ENCODE measurements around the gene ACR.
A peak's percentile ranks its signal among the peaks of the same experiment; 100 is the strongest.

The ACR gene

GRCh38 chr22:50717709-50718351, 20.2 kb upstream of the ACR start:
- H2BK5ac ChIP-seq (ENCODE audit: low read depth, low read length, poor library complexity), result no peak overlapping the region
- no peak for DNase-seq
- no peak overlapping the region for H3K4me3 ChIP-seq (ENCODE audit: low read depth, low read length)
- no peaks in the 10 kb centered on the region for H3K4me1 ChIP-seq (ENCODE audit: control insufficient read depth in 1 of 2, insufficient read depth in 2 of 2, low read length in 2 of 2)
- H2AK5ac ChIP-seq (ENCODE audit: low read length), result no peak overlapping the region
- no peak overlapping the region for H3K4ac ChIP-seq (ENCODE audit: low read depth, low read length)
- H3K27me3 ChIP-seq (ENCODE audit: insufficient read depth, low read length), result peaks cover 33% of the 10 kb centered on the region
- H3K18ac ChIP-seq (ENCODE audit: low read length), result no peak overlapping the region
- H2AFZ ChIP-seq (ENCODE audit: insufficient read depth, low read length, poor library complexity), result no peak overlapping the region
- H3K14ac ChIP-seq (ENCODE audit: low read length), result no peak overlapping the region
- no peaks in the 10 kb centered on the region for H3K79me1 ChIP-seq (ENCODE audit: low read length)
- no peak overlapping the region for H3K27ac ChIP-seq (ENCODE audit: low read depth, low read length)
- WGBS (ENCODE audit: extremely low coverage, insufficient coverage, insufficient read length), result no CpG with 5 or more reads among the region's 10 CpGs
- H3K9ac ChIP-seq (ENCODE audit: low read length), result no peak overlapping the region
- peaks cover 13% of the 10 kb centered on the region for H3K9me3 ChIP-seq (ENCODE audit: insufficient read depth, low read depth, low read length)
- no peak overlapping the region for H2BK12ac ChIP-seq (ENCODE audit: low read length)
- H3K4me2 ChIP-seq (ENCODE audit: low read length), result no peak overlapping the region
- H2BK120ac ChIP-seq (ENCODE audit: insufficient read depth, low read length, poor library complexity), result no peak overlapping the region
- no peak overlapping the region for H4K8ac ChIP-seq (ENCODE audit: low read depth, low read length)
- no peak overlapping the region for H4K91ac ChIP-seq (ENCODE audit: low read depth, low read length)
- H3K79me2 ChIP-seq (ENCODE audit: control insufficient read depth, insufficient read depth, low read length, poor library complexity), result no peaks in the 10 kb centered on the region
- H4K12ac ChIP-seq (ENCODE audit: low read depth, low read length), result no peak overlapping the region
- H3K23ac ChIP-seq (ENCODE audit: low read length), result no peak overlapping the region
- H3K36me3 ChIP-seq (ENCODE audit: control insufficient read depth in 1 of 2, insufficient read depth in 2 of 2, low read length in 2 of 2), result no peaks in the 10 kb centered on the region

- no peaks in the 10 kb centered on the region for H3K79me1 ChIP-seq (ENCODE audit: low read length)
- H3K18ac ChIP-seq (ENCODE audit: low read length), result no peak overlapping the region
- no peak overlapping the region for H3K23ac ChIP-seq (ENCODE audit: low read length)
- no peak overlapping the region for H2BK5ac ChIP-seq (ENCODE audit: low read depth, low read length, poor library complexity)
- H3K4me3 ChIP-seq (ENCODE audit: low read depth, low read length), result no peak overlapping the region
- no peaks in the 10 kb centered on the region for H3K79me2 ChIP-seq (ENCODE audit: control insufficient read depth, insufficient read depth, low read length, poor library complexity)
- no peak for DNase-seq
- H2AFZ ChIP-seq (ENCODE audit: insufficient read depth, low read length, poor library complexity), result no peak overlapping the region
- no peak overlapping the region for H2AK5ac ChIP-seq (ENCODE audit: low read length)
- H3K9me3 ChIP-seq (ENCODE audit: insufficient read depth, low read depth, low read length), result peaks cover 13% of the 10 kb centered on the region
- no CpG with 5 or more reads among the region's 10 CpGs for WGBS (ENCODE audit: extremely low coverage, insufficient coverage, insufficient read length)
- H3K36me3 ChIP-seq (ENCODE audit: control insufficient read depth in 1 of 2, insufficient read depth in 2 of 2, low read length in 2 of 2), result no peaks in the 10 kb centered on the region
- H3K27me3 ChIP-seq (ENCODE audit: insufficient read depth, low read length), result peaks cover 33% of the 10 kb centered on the region
- H3K9ac ChIP-seq (ENCODE audit: low read length), result no peak overlapping the region
- no peak overlapping the region for H3K14ac ChIP-seq (ENCODE audit: low read length)
- no peak overlapping the region for H3K4ac ChIP-seq (ENCODE audit: low read depth, low read length)
- H2BK12ac ChIP-seq (ENCODE audit: low read length), result no peak overlapping the region
- no peaks in the 10 kb centered on the region for H3K4me1 ChIP-seq (ENCODE audit: control insufficient read depth in 1 of 2, insufficient read depth in 2 of 2, low read length in 2 of 2)
- no peak overlapping the region for H4K12ac ChIP-seq (ENCODE audit: low read depth, low read length)
- H4K91ac ChIP-seq (ENCODE audit: low read depth, low read length), result no peak overlapping the region
- H2BK120ac ChIP-seq (ENCODE audit: insufficient read depth, low read length, poor library complexity), result no peak overlapping the region
- no peak overlapping the region for H3K27ac ChIP-seq (ENCODE audit: low read depth, low read length)
- no peak overlapping the region for H3K4me2 ChIP-seq (ENCODE audit: low read length)
- H4K8ac ChIP-seq (ENCODE audit: low read depth, low read length), result no peak overlapping the region
These were observed 19.7 kb upstream of the ACR start for GRCh38 chr22:50718352-50718709.

- Histone ChIP-seq H3K18ac (ENCODE audit: low read length) (no peak overlapping the region), H3K79me2 (ENCODE audit: control insufficient read depth, insufficient read depth, low read length, poor library complexity) (no peaks in the 10 kb centered on the region), H3K36me3 (ENCODE audit: control insufficient read depth in 1 of 2, insufficient read depth in 2 of 2, low read length in 2 of 2) (no peaks in the 10 kb centered on the region), H3K4me2 (ENCODE audit: low read length) (peak overlapping the region; percentile 52), H2BK12ac (ENCODE audit: low read length) (no peak overlapping the region), H3K4me1 (ENCODE audit: control insufficient read depth in 1 of 2, insufficient read depth in 2 of 2, low read length in 2 of 2) (no peaks in the 10 kb centered on the region), H4K91ac (ENCODE audit: low read depth, low read length) (no peak overlapping the region), H3K9me3 (ENCODE audit: insufficient read depth, low read depth, low read length) (peaks cover 11% of the 10 kb centered on the region), H2BK5ac (ENCODE audit: low read depth, low read length, poor library complexity) (no peak overlapping the region), H3K14ac (ENCODE audit: low read length) (no peak overlapping the region), H2AFZ (ENCODE audit: insufficient read depth, low read length, poor library complexity) (no peak overlapping the region), H2BK120ac (ENCODE audit: insufficient read depth, low read length, poor library complexity) (no peak overlapping the region), H3K4ac (ENCODE audit: low read depth, low read length) (no peak overlapping the region), H3K9ac (ENCODE audit: low read length) (no peak overlapping the region), H2AK5ac (ENCODE audit: low read length) (no peak overlapping the region), H3K23ac (ENCODE audit: low read length) (no peak overlapping the region), H3K27me3 (ENCODE audit: insufficient read depth, low read length) (peaks cover 33% of the 10 kb centered on the region), H3K4me3 (ENCODE audit: low read depth, low read length) (no peak overlapping the region), H3K27ac (ENCODE audit: low read depth, low read length) (no peak overlapping the region), H3K79me1 (ENCODE audit: low read length) (no peaks in the 10 kb centered on the region), H4K8ac (ENCODE audit: low read depth, low read length) (no peak overlapping the region), H4K12ac (ENCODE audit: low read depth, low read length) (no peak overlapping the region)
- no peak for DNase-seq
- no CpG with 5 or more reads among the region's 40 CpGs for WGBS (ENCODE audit: extremely low coverage, insufficient coverage, insufficient read length)
These were observed 18.1 kb upstream of the ACR start for GRCh38 chr22:50719814-50720300.

GRCh38 chr22:50720301-50721256, 17.4 kb upstream of the ACR start:
- Histone ChIP-seq H2AFZ (ENCODE audit: insufficient read depth, low read length, poor library complexity) (no peak overlapping the region), H3K79me2 (ENCODE audit: control insufficient read depth, insufficient read depth, low read length, poor library complexity) (no peaks in the 10 kb centered on the region), H2AK5ac (ENCODE audit: low read length) (no peak overlapping the region), H3K27ac (ENCODE audit: low read depth, low read length) (no peak overlapping the region), H3K23ac (ENCODE audit: low read length) (no peak overlapping the region), H2BK5ac (ENCODE audit: low read depth, low read length, poor library complexity) (no peak overlapping the region), H3K36me3 (ENCODE audit: control insufficient read depth in 1 of 2, insufficient read depth in 2 of 2, low read length in 2 of 2) (no peaks in the 10 kb centered on the region), H3K4me2 (ENCODE audit: low read length) (peak overlapping the region; percentile 52), H3K4ac (ENCODE audit: low read depth, low read length) (no peak overlapping the region), H2BK12ac (ENCODE audit: low read length) (no peak overlapping the region), H3K9me3 (ENCODE audit: insufficient read depth, low read depth, low read length) (peaks cover 11% of the 10 kb centered on the region), H3K79me1 (ENCODE audit: low read length) (no peaks in the 10 kb centered on the region), H3K4me3 (ENCODE audit: low read depth, low read length) (no peak overlapping the region), H4K91ac (ENCODE audit: low read depth, low read length) (no peak overlapping the region), H4K12ac (ENCODE audit: low read depth, low read length) (no peak overlapping the region), H3K27me3 (ENCODE audit: insufficient read depth, low read length) (peaks cover 33% of the 10 kb centered on the region), H3K18ac (ENCODE audit: low read length) (no peak overlapping the region), H4K8ac (ENCODE audit: low read depth, low read length) (no peak overlapping the region), H3K4me1 (ENCODE audit: control insufficient read depth in 1 of 2, insufficient read depth in 2 of 2, low read length in 2 of 2) (no peaks in the 10 kb centered on the region), H3K9ac (ENCODE audit: low read length) (no peak overlapping the region), H3K14ac (ENCODE audit: low read length) (no peak overlapping the region), H2BK120ac (ENCODE audit: insufficient read depth, low read length, poor library complexity) (no peak overlapping the region)
- WGBS (ENCODE audit: extremely low coverage, insufficient coverage, insufficient read length), result no CpG with 5 or more reads among the region's 132 CpGs
- DNase-seq, result no peak
